Measurements from ENCODE around the gene SPATA9.

- TF ChIP-seq CTCF (IDR thresholded peaks at IDR 0.05 in 2 of 3, conservative IDR thresholded peaks at IDR 0.05 in 1 of 3; ENCODE audit: borderline replicate concordance in 1 of 3, insufficient read depth in 1 of 3, low read depth in 2 of 3, low read length in 2 of 3) (no peak), ZFX (IDR thresholded peaks at IDR 0.05) (no peak), EZH2 (IDR thresholded peaks at IDR 0.05) (no peak), POLR2AphosphoS5 (IDR thresholded peaks at IDR 0.05; ENCODE audit: low read depth, low read length) (no peak), YY1 (IDR thresholded peaks at IDR 0.05; ENCODE audit: extremely low read depth, insufficient replicate concordance, low read depth, low read length) (no peak), RAD21 (IDR thresholded peaks at IDR 0.05; ENCODE audit: low read depth) (no peak), JUND (IDR thresholded peaks at IDR 0.05) (no peak), POLR2A (IDR thresholded peaks at IDR 0.05; ENCODE audit: borderline replicate concordance, extremely low read depth, insufficient read depth, insufficient read length) (no peak), EZH2phosphoT487 (IDR thresholded peaks at IDR 0.05; ENCODE audit: borderline replicate concordance) (no peak), MAX (IDR thresholded peaks at IDR 0.05) (no peak), SIN3A (IDR thresholded peaks at IDR 0.05; ENCODE audit: low read depth) (no peak)
Observed at GRCh38 chr5:95641741-95642220, 41.0 kb downstream of the SPATA9 start.

Data from HCT116 (cell line).